ENCODE results near the gene FOXA1.

Gene FOXA1

GRCh38 chr14:37545174-37545573, 49.9 kb downstream of the FOXA1 start:
- TF ChIP-seq CTCF (IDR thresholded peaks at IDR 0.05; ENCODE audit: low read depth, low read length), result no peak
- no peak for DNase-seq (ENCODE audit: low read depth, low spot score)
- H3K4me3 ChIP-seq (ENCODE audit: low read depth, low read length), result no peak overlapping the region
- in situ Hi-C loops (cut with HindIII; ENCODE audit: low sequenced_read_pairs), result no loop called here

DNA sequence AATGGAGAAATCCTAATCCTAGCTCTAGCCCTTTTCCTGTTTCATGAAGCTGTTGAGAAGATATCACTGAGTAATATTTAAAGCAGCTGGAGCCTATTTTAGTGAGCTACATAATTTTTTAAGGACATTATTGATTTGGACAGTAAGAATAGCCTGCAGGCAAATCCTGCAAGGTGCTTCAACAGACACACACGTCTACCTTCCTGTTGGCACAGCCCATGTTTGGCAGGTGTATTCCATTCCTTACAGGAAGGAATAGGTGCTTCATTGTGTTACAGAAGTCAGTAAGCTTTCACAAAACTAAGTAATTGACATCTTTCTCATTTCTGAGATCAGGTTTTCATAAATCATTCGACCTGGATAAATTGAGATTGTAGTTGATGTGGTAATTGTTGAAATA, 50.6 kb downstream of the FOXA1 start:
- in situ Hi-C loops (cut with HindIII; ENCODE audit: low sequenced_read_pairs), result no loop called here
- DNase-seq (ENCODE audit: low read depth, low spot score), result no peak
- no peak overlapping the region for H3K4me3 ChIP-seq (ENCODE audit: low read depth, low read length)
- no peak for TF ChIP-seq CTCF (IDR thresholded peaks at IDR 0.05; ENCODE audit: low read depth, low read length)

GRCh38 chr14:37539992-37540391, 55.1 kb downstream of the FOXA1 start:
- in situ Hi-C loops (cut with HindIII; ENCODE audit: low sequenced_read_pairs), result no loop called here

More at GRCh38 chr14:37539992-37540391, 55.1 kb downstream of the FOXA1 start:
- TF ChIP-seq CTCF (IDR thresholded peaks at IDR 0.05; ENCODE audit: low read depth, low read length), result no peak
- H3K4me3 ChIP-seq (ENCODE audit: low read depth, low read length), result no peak overlapping the region
- no peak for DNase-seq (ENCODE audit: low read depth, low spot score)

Measured in astrocyte of the spinal cord (primary cell).